HG02840 (cell line): ENCODE measurements around the gene ARHGEF10L.

Source experiments
- ATAC-seq: cut with Tn5 transposase; IDR thresholded peaks from one replicate; pipeline ENCODE4 v1.9.1; 2021; ENCODE audit warnings: mild to moderate bottlenecking, moderate library complexity, moderate number of reproducible peaks; ENCODE audit not compliant: unreplicated experiment, low FRiP score

Gene ARHGEF10L

DNA sequence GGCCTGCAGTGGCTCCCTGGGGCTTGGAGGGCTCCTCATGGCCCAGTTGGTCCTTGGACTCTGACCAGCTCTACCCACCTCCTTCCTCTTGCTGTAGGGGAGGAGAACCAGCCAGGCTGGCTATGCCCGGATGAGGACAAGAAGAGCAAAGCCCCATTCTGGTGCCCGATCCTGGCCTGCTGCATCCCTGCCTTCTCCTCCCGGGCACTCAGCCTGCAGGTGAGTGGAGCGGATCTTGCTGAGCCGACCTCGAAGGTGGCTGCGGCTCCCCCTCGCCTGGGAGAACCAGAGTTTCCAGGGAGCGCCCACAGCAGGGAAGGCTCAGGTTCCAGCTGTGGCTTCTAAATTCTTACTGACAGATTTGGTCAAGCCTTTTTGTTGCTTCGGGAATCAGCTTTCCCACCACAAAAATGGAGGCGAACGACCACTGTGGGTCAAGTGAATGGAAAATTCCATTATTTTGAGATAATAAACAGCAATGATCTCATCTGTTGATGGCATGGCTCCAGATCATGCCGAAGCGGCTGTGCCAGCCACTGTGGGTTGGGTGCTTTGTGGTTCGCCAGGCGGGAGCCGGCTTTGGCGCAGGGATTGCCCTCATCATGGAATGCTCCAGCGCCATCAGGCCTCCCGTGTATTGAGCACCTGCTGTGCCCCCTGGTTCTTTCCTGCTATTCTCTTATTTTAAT is 109.1 kb downstream of the ARHGEF10L start:
- no peak for ATAC-seq

DNA sequence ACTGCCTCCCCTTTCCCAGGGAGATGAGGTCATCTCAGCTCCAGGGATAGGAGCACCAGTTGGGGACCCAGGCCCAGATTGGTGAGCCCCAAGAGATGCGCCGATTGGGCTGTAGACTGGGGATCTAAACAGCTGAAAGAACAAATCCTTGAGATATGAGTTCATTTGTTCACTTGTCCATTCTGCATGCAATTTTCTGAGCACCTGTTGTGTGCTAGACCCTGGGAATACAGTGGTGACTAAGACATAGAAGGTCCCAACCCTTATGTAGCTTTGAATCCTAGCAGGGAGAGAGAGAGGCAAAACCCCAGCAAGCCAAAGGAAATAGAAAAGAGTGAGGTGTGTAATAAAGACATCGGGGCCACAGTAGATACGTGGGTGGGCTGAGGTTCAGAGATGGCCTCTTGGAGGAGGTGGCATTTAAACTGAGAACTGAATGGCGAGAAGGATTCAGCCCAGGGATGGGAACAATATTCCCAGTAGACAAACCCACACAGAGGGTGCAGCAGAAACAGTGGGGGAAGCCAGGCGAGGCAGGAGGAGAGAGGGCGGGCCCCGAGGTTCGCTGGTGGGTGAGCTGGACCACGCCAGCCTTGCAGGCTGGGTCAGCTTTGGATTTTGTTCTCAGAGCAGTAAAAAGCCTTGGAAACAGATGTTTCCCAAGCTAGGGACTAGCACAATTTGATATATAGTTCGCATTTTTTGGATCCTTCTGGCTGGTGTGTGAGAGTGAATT is 110.0 kb downstream of the ARHGEF10L start:
- ATAC-seq: no peak

DNA sequence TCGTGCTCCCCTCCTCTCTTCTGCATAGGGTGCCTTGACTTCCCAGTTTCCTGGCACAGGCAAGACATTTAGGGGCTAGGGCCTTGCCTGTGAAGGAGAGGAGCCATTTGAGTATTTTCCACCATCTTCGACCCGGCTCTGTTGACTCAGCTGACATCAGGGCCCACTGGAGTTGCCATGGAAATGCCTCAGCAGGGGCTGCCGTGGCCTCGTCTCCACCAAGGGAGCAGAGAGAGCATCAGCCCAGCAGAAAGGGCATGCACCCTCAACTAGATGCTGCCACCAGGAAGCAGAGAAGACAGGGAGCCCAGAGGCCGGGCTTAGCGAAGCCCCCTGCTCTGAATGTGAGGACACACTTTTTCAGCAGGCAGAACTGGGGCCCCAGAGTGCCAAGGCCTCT is 113.8 kb downstream of the ARHGEF10L start:
- ATAC-seq: no peak

DNA sequence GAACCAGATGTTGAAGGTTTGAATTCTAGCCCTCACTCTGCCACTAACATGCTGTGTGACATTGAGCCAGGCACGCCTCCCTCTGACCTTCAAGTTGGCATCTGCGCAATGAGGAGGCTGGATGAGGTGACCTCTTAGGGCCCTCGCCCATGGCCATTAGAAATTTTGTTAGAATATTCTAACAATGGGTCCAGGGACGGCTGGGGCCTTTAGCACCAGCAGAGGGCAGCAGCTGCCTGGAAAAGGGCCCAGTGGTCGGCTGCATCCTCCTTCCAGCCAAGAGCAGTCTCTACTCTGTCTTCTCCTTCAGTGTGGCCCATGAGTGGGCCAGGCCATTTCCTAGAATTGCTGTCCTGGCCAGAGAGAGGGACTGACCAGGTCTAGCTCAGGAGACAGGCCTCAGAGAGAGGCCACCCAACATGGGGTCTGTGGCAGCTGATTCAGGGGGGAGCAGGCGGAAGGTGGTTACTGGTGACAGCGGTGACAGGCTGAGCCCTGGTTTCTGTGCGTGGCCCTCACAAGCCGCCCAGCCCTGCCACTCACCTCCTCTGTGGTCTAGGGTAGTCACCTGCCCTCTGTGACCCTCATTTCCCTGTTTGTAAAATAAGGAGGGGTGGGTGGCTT is 114.3 kb downstream of the ARHGEF10L start:
- no peak for ATAC-seq

DNA sequence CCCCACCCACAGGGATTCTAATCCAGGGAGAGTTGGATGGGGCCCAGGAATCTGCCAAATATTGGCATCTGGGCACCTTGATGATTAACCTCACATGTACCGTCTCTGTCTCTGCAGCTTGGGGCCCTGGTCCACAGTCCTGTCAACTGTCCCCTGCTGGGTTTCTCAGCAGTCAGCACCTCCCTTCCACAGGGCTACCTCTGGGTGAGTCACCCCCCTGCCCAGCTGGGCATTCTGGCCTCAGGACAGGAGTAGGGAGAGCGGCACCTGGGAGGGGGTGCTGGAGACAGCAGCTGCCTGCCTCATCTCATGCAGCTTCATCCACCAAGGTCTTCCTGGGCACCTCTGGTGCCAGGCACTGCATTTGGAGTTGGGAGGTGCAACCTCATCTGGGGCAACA is 115.0 kb downstream of the ARHGEF10L start:
- no peak for ATAC-seq

DNA sequence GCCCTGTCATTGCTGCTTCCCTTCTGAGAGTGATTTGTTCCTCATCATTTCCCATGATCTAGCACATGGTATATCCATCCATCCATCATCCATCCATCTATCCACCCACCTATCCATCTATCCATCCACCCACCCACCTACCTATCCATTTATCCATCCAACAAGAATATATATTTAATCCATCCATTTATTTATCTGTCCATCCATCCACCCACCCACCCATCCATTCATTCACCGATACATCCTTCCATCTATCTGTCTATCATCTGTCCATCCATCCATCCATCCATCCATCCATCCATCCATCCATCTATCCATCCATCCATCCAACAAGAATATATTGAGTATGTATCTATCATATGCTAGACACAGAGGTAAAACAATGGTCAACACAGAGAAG is 115.7 kb downstream of the ARHGEF10L start:
- ATAC-seq: no peak

DNA sequence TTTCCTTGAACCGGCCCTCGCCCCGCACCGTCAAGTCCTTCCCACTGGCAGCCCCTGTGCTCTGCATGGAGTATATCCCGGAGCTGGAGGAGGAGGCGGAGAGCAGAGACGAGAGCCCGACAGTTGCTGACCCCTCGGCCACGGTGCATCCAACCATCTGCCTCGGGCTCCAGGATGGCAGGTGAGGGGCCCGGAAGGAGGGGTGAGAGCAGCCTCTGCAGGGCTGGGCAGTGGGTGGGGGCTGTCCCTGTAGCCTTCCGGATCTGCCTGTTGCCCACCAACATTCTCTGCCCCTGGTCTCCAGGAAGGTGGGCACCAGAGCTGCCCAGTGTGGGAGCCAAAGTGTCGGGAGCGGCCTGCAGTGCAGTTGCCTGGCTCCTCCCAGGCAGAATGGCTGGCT is 116.4 kb downstream of the ARHGEF10L start:
- no peak for ATAC-seq

DNA sequence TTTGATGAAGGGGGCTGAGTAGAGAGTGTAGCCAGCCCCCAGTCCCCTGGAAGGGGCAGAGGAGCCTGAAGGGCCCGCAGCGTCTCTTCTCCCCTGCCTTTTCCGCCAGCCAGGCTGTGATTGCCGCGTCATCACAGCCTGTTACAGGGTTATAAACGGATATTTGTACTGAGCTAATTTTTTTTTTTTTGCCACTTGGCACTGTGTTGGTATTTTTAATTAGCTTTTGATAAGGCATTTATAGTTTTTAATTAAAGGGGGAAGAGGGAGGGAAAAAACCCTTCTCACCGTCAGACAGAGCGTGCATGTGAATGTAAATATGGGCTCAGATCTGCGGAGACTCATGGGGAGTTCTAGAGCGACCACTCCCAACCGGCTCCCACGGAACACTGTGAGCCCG is 117.9 kb downstream of the ARHGEF10L start:
- ATAC-seq: no peak

DNA sequence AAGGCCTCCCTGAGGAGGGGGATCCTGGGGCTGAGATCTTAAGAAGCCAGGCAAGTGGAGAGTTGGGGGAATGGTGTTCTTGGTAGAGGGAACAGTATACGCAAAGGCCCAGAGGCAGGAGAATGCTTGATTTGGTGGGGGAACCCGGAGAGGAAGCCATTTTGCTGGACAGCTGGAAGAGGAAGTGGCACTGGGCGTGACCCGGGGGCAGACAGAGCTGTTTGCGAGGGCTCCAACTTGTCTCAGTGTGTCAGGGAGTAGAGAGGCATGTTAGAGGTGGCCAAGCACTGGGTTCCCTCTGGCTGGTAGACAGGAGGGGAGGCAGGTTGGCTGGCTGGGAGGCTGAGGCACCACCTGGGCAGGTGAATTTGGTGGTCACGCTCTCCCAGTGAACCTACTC is 119.3 kb downstream of the ARHGEF10L start:
- no peak for ATAC-seq

DNA sequence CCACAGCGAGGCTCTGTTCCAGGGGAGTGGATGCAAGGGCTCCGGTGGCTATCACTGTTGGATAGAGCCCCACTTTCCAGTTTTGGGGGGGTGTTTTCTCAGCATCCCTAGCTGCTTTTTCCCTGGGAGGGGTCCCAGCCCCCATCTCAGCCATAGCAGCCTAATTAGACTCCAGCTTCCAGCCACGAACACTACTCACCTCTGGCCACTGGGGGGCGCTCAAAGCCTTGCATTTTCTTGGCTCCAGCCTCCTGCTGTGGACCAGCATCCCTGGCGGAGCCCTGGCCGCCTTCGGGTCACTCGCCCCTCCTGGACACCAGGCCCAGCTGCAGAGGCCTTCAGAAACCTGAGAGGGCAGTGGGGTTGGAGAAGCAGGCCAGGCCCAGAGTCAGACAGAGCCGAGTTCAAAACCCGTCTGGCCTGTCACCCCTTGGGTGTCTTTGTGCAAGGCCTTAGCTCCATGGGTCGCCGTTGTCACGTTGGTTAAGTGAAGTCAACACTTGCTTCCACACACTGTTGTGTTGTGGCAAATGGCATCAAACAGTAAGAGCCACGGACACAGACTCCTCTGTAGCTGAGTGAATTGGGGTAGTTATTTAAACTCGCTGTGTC is 122.2 kb downstream of the ARHGEF10L start:
- ATAC-seq: no peak

DNA sequence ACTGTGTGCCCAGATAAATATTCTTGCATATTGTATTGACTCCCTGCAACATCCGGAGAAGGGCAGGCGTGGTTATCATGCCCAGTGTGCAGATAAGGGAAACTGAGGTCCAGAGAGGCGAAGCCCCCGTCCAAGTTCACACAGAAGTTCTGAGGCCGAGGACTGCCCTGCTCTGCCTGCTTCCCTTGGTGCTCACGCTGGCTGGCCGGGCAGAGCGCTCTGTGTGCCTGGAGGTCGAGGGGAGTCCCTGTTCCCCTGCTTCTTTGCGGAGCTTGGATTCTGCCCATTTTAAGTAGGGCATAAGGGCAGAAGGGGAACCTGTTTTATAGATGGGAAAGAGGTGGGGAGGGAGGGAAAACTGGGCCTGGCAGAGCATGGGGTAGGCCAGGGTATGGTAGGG is 122.8 kb downstream of the ARHGEF10L start:
- no peak for ATAC-seq

DNA sequence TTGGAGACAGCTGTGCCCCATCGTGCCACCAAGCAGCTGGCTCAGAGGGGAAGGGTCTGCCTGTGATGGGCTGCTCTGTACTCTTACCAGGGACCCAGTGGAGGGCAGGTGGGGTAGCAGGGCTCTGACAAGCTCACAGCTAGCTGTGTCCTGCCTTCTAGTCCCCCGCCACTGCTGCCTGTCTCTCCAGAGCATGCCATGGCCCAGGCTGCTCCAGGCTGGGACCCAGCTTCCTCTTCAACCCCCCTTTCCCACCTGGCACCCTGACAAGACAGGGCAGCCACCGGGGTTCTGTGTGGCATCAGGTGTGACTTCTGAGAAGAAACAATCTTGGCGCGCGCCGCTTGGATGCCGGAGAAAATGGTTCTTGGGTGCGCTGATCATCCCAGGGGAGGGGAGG is 123.3 kb downstream of the ARHGEF10L start:
- no peak for ATAC-seq

DNA sequence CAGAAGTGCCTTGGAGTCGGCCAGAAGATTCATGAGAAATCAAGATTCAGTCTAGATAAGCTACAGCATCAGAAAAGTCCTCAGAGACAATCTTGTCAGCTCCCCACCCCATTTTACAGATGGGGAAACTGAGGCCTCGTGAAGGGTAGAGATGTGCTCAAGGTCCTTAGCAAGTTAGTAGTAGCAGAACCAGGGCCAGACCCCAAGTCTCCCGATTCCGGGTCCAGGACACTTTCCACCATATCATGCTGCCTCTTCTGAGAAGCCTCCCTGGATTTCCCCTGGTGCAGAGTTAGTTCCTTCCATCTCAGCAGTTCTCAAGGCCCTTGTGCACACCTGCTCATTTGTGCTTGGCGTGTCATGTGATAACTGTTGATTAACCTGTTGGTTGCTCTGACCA is 124.1 kb downstream of the ARHGEF10L start:
- no peak for ATAC-seq

DNA sequence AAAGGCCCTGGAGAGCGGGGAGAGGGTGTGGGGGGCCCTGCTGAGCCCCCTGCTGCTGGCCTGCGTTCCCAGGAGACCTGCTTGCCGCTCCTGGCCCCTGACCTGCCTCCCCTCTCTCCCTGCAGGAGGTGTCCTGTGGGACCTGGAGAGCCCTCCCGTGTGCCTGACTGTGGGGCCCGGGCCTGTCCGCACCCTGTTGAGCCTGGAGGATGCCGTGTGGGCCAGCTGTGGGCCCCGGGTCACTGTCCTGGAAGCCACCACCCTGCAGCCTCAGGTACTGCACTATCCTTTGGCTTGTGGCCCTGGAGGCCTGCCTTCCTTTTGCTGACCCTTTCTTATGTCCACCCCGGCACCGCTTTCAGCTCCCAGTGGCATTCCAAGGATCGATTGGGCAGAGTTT is 124.8 kb downstream of the ARHGEF10L start:
- ATAC-seq: no peak

DNA sequence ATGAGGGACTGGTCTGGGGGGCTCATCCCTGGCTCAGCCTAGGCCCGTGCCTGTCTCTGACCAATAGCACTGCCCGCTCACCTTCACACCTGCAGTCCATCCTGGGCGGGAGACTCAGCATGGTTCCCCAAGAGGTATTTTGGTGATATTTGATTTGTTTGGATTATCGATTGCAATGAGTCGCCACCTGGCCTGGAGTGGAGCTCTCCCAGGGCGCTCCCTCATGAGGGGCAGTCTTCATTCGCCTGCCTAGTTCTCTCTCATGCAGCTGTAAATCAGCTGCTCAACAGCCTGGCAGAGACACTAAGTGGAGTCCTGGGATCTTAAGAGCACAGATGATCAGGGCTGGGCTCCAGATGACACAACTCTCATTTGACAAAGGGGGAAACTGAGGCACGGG is 125.6 kb downstream of the ARHGEF10L start:
- ATAC-seq: no peak

DNA sequence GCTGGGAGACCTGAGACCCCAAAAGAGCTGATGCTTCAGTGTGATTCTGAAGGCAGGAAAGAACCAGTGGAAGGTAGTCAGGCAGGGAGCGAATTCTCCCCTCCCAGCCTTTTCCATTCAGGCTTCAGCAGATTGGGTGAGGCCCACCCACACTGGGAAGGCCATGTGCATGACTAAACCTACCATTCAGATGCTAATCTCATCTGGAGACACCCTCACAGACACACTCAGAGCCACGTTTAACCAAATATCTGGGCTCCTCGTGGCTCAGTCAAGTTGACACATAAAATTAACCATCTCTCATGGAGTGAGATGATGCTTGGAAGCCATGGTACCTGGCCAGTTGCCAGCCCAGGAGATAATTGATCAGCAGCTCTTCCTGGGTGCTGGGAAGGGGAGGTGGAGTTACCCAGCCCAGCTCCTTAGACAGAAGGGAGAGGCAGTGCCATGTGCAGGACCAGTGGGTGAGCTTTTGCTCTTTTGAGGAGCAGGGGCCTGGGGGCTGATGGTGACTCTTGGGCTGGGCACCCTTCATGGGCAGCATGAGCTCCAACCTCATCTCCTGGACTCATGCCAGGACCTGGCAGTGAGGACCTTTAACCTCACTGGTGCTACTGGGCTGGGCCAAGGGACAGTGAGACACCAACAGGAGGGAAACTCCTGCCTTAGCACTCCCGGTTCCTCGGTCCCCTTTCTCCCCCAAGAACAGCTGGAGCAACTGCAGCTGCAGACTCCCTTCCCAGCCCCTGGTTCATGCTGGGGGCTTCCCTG is 126.6 kb downstream of the ARHGEF10L start:
- no peak for ATAC-seq

DNA sequence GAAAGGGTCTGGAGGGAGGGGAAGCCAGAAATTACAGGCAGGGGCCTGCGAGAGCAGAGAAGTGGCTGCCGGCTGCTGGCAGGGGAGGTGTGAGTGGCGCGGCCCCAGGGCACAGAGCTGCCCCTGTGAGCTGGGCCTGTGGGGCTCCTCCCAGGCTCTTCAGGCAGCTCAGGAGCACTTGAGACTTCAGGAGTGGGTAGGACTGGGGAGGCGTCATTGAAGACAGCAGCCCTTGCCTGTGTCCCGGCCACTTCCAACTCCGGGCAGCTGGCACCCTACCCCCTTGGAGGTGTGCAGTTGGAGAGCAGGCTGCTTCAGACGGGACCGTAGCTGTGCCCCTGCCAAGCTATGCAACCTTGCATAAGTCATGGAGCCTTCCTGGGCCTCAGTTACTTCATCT is 128.1 kb downstream of the ARHGEF10L start:
- no peak for ATAC-seq

DNA sequence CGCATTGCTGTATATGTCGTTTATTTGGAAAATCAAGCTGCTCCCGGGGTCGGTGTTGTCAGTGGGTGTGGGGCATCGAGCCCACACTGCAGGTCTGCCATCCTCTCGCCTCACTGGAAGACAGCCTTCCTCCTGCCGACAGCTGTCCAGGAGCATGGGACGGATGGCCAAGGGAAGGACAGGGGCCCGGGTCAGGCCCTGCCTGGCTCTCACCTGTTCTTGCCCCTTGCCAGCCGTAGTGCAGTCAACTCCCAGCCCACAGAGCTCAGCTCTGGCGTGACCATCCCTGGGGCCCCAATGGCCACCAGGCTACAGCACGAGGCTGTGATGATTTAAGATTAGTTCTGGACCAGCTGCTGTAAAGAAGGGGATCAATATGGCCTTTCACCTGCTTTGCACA is 128.7 kb downstream of the ARHGEF10L start:
- ATAC-seq: no peak

DNA sequence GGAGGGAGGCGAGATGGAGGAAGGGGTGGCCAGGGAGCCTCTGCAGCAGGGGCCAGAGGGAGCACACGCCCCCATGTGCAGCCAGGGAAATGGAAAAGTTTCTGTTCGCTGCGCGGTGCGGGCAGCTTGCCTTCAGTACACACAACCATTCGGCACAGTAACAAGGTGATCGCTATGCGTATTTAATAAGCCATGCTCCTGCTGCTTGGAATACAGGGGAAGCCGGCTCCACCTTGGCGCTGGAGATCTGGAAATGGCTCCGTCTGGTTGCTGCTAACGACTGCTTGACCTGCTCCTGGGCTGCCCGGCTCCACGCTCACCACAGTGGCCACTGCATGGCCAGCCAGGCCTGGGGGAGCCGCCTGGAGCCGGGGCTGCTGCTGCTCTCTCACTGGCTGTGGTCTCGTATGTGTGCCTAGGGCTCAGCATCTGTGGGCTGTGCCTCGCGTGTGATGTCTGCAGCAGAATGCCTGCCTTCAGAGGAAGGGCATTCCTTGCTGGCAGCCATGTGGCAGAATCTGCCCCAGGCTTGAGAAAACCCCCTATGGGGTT is 129.2 kb downstream of the ARHGEF10L start:
- no peak for ATAC-seq

DNA sequence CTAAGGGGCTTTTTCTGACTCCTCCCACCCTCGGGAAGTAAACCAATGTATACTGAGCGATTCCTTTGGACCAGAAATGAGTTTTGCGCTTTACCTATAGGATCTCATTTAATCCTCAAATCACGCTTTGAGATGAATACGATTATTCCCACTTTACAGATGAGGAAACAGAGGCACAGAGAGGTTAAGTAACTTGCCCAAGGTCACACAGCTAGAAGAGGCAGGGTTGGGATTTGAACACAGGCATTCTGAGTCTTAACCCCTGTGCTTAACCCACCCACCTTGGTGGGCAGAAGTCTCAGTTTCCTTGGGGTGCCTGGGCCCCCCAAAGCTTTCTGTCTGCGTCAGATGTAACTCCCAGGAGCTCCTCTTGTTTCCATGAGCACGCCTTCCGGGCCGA is 129.8 kb downstream of the ARHGEF10L start:
- no peak for ATAC-seq
